Measurements from ENCODE around the gene VSTM2L.

- TF ChIP-seq SIN3A (IDR thresholded peaks at IDR 0.05; ENCODE audit: borderline replicate concordance, insufficient read depth, low read length) (no peak), TAF1 (IDR thresholded peaks at IDR 0.05; ENCODE audit: borderline replicate concordance, insufficient read depth, low read length) (no peak), POLR2AphosphoS5 (IDR thresholded peaks at IDR 0.05; ENCODE audit: low read depth, low read length) (no peak)
Measured at GRCh38 chr20:37939701-37940560, 37.0 kb downstream of the VSTM2L start.
